GM19025 (cell line): ENCODE measurements around the gene SCAF8.
"Not testable (repeated sequence)": the region's sequence is repeated elsewhere in the genome, so short reads cannot be mapped to it uniquely, and the experiment has no call there.

Experiments
- ATAC-seq: cut with Tn5 transposase; IDR thresholded peaks from one replicate; pipeline ENCODE4 v1.9.1; 2021; ENCODE audit warnings: mild to moderate bottlenecking, low read depth, moderate library complexity; ENCODE audit not compliant: unreplicated experiment

SCAF8 gene

DNA sequence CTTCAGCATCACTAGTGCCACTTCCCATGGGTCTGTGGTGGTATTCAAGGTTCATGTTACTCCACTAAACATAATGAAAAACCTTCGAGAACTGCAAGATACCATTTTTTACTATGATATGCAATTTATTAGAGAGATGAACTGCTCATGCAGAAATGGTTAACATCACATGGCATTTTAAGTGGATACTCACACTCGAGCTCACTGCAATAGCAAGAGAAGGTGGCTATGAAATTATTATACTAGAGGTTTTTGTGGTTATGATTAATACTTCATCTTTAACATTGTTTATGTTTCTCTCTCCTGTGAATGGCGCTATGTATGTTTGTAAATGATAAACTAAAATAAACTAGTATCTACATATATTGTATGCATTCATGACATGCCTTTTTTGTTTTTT lies 35.1 kb downstream of the SCAF8 start:
- no peak for ATAC-seq

DNA sequence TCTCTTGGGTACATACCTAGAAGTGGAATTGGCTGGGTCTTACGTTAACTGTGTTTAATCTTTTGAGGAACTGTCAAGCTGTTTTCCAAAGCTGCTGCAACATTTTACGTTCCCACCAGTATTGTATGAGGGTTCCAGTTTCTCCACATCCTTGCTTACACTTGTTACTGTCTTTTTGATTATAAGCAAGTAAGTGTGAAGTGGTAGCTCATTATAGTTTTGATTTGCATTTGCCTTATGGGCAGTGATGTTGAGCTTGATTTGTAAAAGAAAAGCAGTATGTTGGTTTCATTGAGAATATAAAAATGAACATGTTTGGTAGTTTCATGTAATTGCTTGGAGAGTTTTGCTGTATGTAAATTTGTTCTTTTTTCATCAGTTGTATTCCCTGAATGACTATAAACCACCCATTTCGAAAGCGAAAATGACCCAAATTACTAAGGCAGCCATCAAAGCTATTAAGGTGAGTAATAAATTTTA lies 40.4 kb downstream of the SCAF8 start:
- ATAC-seq = peak; percentile 97

DNA sequence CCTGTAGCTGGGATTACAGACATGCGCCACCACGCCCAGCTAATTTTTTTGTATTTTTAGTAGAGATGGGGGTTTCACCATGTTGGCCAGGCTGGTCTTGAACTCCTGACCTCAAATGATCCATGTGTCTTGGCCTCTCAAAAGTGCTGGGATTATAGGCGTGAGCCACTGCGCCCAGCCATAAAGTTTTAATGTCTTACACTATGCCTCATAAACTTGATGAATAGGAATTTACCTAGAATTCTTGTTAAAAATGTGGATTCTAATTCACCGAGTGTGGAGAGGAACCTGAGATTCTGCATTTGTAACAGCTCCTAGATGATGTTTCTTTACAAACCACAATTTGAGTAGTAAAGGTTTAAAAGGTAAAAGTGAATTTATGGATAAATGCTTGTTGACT lies 45.9 kb downstream of the SCAF8 start:
- ATAC-seq = not testable (repeated sequence)

DNA sequence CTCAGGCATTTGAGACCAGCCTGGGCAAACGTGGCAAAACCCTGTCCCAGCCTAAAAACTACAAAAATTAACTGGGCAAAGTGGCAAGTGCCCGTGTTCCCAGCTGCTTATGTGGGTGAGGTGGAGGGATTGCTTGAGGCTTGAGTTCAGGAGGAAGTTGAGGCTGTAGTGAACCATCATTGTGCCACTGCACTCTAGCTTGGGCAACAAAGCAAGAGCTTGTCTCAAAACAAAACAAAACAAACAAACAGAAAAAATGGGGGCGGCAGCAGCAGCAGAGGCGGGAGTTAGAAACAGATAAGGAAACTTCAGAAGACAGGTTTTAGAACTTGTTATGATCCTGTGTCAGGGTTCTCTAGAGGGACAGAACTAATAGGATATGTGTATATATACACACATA lies 49.0 kb downstream of the SCAF8 start:
- ATAC-seq = no peak

DNA sequence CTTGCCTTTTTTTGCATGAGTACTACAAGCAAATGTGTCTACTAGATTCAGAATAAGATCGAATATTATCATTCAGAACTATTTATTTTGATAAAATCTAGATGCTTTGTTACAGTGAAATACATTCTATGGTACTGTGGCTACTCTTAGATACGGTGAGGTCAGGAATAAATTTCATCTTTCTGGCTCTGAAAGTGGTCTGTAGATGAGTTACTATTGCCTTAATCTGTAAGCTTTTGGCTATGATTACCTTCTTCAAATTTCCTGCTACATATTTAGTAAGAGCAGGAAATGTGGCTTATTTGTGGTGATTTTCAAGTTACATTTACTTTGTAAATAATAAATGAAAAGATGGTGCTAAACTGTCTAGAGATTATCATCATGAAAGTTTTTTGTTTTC lies 50.0 kb downstream of the SCAF8 start:
- no peak for ATAC-seq

DNA sequence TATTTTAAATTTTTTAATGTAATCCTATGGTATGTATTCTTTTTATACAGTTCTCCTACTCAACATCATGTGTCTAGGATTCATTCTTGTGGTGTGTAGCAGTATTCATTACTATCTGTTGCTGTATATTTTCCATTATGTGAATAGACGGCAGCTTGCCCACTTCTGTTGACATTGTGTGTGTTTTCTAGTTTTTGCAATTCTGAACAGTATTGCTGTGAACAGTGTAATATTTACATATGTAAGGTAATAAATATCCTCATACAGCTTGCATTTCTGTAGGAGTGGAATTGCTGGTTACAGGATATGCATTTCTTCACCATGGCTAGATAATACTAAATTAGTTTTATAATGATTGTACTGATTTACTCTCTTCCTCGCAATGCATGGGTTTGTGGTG lies 51.9 kb downstream of the SCAF8 start:
- ATAC-seq = no peak

DNA sequence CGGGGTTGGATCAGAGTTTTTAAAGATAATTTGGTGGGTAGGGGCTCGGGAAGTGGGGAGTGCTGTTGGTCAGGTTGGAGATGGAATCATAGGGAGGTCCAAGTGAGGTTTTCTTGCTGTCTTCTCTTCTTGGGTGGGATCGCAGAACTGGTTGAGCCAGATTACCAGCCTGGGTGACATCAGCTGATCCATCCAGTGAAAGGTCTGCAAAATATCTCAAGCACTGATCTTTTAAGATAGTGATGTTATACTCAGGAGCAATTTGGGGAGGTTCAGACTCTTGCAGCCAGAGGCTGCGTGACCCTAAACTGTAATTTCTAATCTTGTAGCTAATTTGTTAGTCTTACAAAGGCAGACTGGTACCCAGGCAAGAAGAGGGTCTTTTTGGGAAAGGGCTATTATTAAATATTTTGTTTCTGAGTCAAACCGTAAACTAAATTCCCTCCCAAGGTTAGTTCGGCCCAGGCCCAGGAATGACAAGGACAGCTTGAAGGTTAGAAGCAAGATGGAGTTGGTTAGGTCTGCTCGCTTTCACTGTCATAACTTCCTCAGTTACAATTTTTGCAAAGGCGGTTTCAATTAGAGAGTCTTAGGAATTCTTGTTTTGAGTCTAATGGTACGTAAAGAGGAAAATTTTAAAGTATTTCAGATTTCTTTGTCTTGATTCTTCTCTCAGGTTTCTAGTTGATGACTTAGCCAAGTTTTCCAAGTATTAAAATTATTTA lies 53.1 kb downstream of the SCAF8 start:
- ATAC-seq = no peak

DNA sequence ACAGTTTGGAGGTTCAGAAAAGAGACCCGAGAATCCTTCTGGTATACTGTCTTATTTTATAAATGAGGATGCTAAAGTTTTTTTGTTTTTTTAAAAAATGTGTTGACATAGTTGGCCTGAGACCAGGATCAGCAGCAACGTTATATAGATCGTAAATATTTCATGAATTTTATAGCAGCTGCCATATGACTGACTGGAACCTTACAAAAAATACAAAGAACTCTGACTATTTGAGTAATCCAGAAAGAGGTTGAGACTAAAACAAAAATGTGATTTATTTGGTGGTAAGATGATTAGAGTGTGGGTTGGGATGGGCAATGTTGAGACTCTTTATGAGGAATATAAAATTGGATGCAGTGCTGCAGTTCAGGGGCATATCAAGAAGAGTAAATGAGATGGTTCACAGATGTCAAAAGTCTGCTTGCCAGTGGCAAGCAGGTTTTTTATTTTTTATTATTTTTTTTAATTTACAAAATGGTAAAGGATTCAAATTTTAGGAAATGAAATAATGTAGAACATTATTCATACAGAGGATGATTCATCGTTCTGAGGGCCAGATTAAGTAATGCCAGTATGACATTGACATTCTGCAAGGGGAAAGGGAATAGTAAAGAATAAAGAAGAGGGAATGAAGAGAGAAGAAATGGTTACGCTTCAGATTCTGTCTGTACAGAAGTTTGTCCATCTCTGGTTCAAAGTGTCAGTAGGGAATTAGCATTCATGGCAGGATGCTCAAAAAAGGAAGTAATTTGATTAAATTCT lies 58.5 kb downstream of the SCAF8 start:
- ATAC-seq = no peak

DNA sequence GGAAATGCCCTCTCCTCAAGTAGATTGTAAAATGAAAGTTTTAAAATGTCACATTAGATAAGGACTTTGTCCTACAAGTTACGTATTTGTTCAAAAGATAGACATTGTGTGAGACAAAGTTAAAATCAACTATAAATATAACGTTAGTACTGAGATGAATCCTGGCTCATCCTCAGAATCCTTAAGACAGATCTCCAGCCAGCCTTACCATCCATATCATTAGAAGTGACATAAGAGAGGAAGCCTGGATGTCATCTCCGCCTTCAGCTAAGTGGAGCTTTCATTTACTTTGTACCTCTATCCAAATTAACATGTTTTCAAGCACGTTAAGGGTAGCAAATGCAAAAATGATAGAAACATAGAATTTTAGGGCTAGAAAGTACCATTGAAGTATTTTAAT lies 59.1 kb downstream of the SCAF8 start:
- ATAC-seq = no peak

DNA sequence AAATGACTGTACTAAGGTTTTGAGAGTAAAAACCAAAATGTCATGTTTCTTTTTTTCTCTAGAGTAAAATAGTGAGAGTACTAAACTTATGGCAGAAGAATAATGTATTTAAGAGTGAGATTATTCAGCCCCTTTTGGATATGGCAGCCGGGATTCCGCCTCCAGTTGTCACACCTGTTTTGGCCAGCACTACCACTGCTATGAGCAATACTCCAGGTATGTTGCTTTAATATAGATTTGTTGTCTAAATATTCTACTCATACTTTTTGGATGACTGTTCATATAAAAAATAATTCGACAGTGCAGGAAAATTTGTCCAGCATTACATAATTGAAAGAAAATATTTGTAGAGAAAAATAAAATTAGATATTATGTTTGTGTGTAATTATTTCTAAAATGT lies 59.5 kb downstream of the SCAF8 start:
- no peak for ATAC-seq

DNA sequence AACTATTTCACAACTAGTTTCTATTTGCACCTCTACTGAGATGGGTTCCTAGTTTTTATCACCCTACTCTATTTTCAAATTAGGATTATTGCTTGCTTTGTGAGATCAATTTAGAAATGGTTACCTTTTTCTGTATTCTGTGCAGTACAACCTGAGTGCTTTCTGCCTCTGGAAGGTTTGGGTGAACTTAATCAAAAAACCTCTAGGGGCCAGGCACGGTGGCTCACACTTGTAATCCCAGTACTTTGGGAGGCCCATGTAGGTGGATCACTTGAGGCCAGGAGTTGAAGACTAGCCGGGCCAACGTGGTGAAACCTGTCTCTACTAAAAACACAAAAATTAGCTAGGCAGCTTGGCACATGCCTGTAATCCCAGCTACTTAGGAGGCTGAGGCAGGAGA lies 63.3 kb downstream of the SCAF8 start:
- no peak for ATAC-seq

DNA sequence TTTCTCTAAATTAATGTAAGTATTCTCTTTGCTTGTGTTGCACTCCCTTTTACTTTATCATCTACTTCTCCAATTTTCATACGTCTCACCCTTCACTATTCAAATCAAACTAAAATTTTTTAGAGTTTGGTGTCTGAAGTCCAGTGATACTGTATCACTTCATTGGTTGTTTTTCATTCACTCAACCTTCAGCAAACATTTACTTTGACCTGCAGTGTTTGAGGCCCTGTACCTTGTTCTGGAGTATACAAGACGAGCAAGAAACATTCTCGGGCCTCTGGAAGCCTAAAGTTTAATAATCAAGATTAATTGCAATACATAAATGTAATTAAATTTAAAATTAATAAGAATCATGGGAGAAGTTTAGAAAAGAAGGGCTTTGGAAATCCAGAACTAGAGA lies 64.6 kb downstream of the SCAF8 start:
- no peak for ATAC-seq

DNA sequence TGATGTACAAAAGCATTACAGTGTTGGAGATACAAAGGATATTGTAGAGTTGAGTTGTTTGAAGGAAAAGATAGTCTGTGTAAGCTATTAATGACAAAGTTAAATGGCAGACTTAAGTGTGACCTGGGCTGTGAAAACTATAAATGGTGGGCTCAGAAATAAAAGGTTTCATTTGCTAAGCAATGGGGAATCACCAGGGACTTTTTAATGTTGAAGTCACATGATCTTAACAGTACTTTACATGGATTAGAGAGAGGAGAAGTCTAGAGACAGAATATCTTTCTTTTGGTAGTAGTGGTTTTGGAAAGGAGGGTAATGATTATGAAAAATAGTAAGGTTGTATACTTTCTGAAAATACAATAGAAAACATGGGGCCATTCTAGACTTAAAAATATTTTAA lies 67.1 kb downstream of the SCAF8 start:
- ATAC-seq = no peak

DNA sequence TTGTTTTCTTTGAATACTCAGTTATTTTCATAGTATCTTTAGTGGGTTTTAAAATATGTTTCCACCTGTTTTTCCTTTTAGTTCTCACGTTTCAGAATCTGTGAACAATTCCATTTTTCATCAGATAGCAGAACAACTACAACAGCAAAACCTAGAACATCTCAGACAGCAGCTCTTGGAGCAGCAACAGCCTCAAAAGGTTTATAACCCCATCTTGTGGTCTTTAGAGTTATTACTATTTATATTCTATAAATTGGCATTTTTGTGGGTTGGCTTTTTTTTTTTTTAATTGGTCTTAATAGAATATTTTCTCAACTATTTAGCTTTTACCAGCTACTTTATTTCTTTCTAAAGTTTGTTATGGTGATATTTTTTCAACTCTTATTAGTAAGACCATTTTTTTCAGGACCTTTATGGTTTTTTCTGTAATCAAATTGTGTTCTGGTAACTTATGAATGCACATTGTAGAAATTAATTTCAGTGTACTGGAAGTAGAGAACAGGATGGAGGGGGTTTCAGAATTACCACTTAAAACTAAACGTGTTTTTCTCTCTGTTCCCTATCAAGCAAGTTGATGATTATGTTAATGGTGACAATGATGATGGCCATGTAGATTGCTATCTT lies 72.2 kb downstream of the SCAF8 start:
- ATAC-seq = no peak

DNA sequence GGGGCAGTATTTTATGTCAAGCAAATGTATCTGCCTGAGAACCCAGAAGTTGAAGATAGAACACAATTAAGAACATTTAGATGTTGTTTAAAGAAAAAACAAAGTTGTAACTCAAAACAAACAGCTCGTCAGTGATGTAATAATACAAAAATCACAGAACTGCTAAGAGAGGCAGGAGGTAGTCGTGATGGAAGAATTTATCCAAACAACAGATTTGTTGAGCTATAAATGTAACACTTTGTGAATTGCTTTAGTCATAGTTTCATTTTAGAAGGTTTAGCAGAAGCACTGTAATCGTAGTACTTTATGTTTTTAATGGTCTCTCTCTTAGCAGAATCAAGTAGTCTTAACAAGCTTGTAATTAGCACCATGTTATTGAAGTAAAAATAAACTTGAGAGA lies 73.6 kb downstream of the SCAF8 start:
- ATAC-seq = no peak

DNA sequence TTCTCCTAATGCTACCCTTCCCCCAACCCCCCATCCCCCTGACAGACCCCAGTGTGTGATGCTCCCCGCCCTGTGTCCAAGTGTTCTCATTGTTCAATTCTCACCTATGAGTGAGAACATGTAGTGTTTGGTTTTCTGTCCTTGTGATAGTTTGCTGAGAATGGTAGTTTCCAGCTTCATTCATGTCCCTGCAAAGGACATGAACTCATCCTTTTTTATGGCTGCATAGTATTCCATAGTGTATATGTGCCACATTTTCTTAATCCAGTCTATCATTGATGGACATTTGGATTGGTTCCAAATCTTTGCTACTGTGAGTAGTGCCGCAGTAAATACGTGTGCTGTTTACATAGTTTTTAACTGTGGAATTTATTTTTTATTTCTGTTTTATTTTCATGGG lies 78.4 kb downstream of the SCAF8 start:
- not testable (repeated sequence) for ATAC-seq

DNA sequence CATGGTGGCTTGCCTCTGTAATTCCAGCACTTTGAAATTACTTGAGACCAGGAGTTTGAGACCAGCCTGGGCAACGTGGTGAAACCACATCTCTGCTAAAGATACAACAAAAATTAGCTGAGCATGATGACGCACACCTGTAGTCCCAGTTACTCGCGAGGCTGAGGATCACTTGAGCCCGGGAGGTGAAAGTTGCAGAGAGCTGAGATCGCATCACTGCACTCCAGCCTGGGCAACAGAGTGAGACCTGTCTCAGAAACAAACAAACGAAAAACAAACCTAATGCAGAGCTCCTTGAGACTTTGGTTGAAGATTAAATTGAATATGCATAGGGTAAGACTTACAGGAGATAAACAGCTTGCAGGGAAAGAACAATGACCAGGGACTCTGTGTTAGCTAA lies 80.8 kb downstream of the SCAF8 start:
- ATAC-seq = peak; percentile 49

DNA sequence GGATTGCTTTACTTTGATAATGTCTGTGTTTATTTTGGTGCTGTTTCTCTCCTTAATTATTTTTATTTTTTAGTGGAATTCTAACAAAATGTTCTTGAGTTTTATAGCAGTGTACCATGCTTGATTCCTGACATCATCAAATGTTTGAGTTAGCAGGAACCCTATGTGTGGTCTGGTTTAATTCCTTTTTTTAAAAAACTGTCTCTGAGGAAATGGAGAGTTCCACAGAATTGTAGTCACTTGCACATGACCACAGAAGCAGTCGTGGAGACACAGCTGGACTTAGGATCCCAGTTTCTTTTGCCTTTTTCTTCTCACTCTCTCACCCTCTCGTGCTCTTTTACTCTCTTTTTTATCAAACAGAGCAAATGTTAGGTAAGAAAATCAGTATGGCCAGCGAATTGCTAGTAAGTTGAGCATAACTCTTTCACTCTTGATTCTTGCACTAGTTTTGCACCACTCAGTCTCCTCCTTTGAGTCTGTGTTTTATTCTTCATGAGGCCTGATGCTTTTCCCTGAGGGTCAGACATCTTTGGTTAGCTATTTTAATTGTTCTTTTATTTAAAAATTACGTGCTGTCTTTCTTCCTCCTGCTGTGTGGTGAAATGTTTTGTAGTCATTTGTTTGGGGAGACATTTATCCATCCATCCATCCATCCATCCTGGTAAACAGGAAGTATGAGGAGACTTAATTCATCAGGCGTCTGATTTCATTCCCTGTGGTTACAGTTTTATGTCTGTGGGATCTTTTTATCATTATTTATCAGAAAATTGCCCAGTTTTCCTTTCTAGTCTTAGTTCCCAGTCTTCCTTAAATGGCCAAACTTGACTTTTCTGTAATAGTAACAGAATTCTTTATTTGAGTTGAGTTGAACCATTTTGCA lies 83.0 kb downstream of the SCAF8 start:
- ATAC-seq = no peak

DNA sequence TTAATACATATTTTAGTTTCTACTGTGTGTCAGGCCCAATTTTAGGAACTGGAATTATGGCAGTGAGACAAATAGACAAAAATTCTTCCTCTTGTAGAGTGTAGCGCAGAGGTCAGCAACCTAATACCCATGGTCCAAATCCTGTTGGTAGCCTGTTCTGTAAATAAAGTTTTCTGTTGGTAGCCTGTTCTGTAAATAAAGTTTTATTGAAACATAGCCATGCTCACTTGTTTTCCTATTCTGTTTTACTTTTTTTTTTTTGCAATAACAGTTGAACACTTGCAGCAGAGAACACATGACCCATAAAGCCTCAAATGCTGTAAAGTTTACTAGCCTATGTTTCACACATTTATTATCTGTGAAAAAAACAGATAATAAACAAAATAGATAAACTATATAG lies 87.9 kb downstream of the SCAF8 start:
- ATAC-seq = no peak

DNA sequence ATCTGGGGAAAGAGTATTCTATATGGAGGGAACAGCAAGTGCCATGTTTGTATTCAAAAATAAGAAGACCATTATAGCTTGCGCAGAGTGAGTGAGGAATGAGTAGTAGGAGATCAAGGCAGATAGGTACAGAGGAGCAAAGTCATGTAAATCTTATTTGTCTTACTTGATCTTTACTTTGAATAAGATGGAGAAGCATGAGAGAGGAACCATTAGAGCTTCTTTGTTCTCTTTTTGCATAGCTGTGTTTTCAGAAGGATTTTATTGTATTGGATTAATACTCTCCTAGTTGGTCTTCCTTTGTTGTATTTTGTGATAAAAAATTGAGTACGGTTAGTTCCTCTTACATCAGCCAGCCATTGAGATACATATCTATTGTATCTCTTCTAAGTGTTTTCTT lies 88.4 kb downstream of the SCAF8 start:
- ATAC-seq = no peak
